ENCODE results near the gene QRSL1. TPM values are rescaled to one million over a fixed set of nuclear protein-coding genes. Genes with fewer than 3 reads are reported as not detected.

QRSL1 gene
- total RNA-seq, 1 donor from 2014 or later: 11.8 TPM

- no peak overlapping the region for H3K4me3 ChIP-seq
- ATAC-seq (no peak), DNase-seq (no peak)
- no peaks in the 10 kb centered on the region for H3K36me3 ChIP-seq
- H3K9me3 ChIP-seq: no peaks in the 10 kb centered on the region
- TF ChIP-seq, protein P1, sequence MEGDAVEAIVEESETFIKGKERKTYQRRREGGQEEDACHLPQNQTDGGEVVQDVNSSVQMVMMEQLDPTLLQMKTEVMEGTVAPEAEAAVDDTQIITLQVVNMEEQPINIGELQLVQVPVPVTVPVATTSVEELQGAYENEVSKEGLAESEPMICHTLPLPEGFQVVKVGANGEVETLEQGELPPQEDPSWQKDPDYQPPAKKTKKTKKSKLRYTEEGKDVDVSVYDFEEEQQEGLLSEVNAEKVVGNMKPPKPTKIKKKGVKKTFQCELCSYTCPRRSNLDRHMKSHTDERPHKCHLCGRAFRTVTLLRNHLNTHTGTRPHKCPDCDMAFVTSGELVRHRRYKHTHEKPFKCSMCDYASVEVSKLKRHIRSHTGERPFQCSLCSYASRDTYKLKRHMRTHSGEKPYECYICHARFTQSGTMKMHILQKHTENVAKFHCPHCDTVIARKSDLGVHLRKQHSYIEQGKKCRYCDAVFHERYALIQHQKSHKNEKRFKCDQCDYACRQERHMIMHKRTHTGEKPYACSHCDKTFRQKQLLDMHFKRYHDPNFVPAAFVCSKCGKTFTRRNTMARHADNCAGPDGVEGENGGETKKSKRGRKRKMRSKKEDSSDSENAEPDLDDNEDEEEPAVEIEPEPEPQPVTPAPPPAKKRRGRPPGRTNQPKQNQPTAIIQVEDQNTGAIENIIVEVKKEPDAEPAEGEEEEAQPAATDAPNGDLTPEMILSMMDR (IDR thresholded peaks at IDR 0.05): no peak
- intact Hi-C loops (cut with DNase I): no loop called here
- no peaks in the 10 kb centered on the region for H3K27me3 ChIP-seq
- H3K4me1 ChIP-seq: no peaks in the 10 kb centered on the region
- no peak overlapping the region for H3K27ac ChIP-seq
Measured at GRCh38 chr6:106716966-106717365, 87.6 kb downstream of the QRSL1 start.

Other genes starting within 250 kb of the QRSL1 start
- 3.2 TPM for gene RTN4IP1, start 80 bp upstream of the QRSL1 start, total RNA-seq

Data from upper lobe of right lung (tissue), 1 donor.